GM21447 (cell line): ENCODE results near the gene BTBD1.

Source experiments
- ATAC-seq: cut with Tn5 transposase; IDR thresholded peaks from one replicate; pipeline ENCODE4 v1.9.1; 2021; ENCODE audit not compliant: unreplicated experiment

The BTBD1 gene

DNA sequence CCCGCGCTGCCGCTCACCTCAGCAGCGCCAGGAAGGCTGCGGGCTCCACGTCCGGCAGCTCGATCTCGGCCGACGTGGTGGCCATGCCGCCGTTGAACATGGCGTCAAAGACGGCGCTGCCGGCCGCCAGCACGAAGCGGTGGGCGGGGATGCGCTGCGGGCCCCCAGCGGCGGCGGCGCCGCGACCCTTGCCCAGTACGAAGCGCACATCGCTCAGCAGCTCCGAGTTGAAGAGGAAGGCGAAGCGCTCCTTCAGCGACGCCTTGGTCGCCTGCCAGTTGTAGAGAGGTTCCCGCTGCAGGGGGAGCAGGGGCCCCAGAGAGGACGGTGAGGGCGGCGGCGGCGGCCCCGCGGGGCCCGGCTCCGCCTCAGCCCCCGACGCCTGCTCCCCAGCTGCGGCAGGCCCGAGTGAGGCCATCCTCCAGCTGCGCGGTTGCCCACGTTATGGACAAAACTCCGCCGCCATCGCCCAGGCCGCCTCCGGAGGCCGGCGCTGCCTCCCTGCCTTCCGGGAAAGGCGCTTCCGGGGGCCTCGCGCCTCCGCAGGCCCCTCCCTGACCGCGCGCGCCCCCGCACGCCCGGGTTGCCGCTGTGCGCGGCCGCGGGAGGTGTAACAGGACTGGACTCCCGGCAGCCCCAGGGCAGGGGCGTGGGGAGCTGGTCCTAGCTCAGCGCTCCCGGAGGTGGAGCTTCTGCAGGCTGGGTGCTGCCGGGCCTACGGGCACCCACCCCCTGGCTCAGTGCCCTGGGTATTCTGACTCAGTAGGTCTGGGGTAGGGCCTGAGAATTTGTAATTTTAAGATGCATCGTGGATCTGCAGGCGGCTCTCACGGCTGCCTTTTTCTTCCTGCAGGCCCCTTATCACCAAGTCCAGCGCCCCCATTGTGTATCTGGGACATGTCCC is at the start of gene BTBD1:
Gene BTBD1 (minus strand): TSS at position 519 of the 904 bp plus-strand sequence. CDS start 101 bp downstream, at position 418.
- ATAC-seq = peak; percentile 78

GRCh38 chr15:83115831-83116565 is 48.9 kb upstream of the BTBD1 start:
- ATAC-seq = peak; percentile 58

DNA sequence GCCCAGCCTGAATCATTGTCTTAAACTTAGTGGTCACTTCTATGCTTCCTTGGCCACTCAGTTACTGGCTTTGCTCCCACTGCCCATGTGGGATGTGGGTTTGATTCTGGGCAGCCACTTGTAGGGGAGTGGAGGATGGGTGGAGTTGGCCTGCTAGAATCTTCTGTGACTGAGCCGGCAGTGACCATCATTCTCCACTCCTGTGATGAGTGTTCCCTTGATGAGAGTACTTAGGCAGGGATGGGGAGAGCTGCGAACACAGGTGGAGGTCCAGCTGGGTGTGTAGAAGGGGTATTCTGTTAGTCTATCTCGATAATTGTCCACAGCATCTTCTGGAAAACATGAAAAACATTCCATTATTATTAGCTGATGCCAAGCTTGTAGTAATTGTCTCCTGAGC is 48.4 kb upstream of the BTBD1 start:
- no peak for ATAC-seq

DNA sequence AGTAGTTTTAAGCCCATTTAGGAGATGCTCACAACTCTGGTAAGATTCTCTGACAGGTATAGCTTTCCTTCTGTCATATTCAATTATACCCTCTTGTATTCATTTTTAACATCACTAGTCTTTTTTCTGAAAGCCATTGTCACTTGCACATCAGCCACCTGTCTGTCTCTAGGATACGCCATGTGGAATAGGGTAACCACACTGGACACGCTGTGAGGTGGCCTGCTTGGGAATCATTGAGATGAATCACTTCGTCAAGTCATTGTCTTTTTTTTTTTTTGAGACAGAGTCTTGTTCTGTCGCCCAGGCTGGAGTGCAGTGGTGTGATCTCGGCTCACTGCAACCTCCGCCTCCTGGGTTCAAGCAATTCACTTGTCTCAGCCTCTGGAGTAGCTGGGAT is 47.8 kb upstream of the BTBD1 start:
- no peak for ATAC-seq

- ATAC-seq = no peak
These were observed 47.0 kb upstream of the BTBD1 start for GRCh38 chr15:83113881-83114674.

- no peak for ATAC-seq
These were observed 45.9 kb upstream of the BTBD1 start for GRCh38 chr15:83112956-83113299.

GRCh38 chr15:83112233-83112955 is 45.3 kb upstream of the BTBD1 start:
- no peak for ATAC-seq

GRCh38 chr15:83111149-83111548 is 44.1 kb upstream of the BTBD1 start:
- ATAC-seq = no peak

- ATAC-seq = no peak
These were observed 43.3 kb upstream of the BTBD1 start for GRCh38 chr15:83110381-83110780.

DNA sequence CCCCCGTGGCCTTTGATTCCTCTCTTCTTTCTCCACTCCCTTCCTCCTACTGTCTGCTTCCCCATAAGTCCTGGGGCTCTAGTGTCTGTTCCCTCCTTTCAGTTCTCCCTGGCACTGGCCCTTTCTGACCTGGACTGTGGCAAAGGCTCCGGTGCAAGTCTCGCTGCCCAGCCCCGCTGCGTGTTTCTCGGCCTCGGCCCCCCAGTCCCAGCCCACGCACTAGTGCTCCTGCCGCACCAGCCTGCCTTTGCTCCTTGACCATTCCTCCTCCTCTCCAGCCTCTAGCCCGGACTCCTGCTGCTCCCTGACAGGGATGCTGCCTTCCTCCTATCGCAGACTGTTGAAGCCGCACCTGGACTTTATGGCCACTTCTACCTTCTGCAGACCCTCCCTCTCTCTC is 42.5 kb upstream of the BTBD1 start:
- ATAC-seq = no peak

DNA sequence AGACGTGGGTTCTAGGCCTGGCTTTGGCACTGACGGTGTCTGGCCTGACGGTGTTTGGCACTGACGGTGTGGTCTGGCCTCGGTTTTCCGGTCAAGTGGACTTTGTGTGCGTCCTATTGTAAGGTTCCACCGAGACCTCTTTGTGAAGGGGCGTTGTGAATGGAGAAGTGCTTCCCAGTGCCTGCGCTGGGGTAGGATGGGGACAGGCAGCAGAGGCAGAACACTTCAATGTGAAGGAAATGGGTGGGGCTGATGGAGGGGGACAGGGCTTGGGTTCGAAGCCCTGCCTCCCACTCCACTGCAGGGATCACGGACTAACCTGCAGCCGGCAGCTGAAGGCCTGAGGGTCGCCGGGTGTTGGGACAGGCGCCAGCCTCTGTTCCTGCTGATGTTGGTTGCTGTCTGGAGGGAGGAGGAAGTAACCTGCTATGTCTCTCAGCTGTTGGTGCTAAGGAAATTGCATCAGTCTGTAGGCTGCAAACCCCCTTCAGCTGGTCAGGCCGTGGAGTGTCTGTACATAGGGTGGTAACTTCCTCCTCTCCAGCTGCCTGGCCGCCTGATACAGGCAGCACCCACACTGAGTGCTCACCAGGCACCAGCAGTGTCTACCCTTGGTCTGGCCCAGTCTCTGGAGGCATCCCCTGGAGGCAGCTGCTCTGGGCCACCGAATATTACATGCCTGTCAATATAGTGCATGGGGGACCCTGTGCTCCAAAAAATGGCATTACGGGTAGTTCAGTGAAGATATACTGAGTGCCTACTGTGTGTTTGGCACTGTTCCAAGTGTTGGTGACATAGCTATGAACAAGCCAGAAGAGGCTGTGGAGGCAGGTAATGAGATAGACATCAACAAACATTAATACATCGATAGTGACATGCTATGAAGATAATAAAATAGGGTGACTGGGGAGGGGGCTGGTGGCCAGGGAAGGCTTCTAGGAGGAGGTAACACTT is 41.5 kb upstream of the BTBD1 start:
- ATAC-seq = peak; percentile 79

DNA sequence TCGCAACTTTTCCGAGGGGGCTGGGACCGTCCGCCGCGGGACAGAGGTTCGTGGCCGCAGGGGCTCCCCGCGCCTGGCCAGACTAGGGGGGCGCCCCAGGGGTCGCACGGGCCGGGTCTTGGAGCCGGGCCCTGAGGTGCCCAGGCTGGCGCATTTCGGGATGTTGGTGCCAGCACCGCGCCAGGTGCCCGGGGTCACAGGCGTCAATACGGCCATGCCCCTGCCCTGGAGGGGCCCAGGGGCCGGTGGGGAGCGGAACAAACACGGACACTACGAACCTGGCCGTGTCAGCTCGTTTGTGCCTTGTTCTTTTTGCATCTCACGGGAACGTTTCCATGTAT is 40.8 kb upstream of the BTBD1 start:
- no peak for ATAC-seq

DNA sequence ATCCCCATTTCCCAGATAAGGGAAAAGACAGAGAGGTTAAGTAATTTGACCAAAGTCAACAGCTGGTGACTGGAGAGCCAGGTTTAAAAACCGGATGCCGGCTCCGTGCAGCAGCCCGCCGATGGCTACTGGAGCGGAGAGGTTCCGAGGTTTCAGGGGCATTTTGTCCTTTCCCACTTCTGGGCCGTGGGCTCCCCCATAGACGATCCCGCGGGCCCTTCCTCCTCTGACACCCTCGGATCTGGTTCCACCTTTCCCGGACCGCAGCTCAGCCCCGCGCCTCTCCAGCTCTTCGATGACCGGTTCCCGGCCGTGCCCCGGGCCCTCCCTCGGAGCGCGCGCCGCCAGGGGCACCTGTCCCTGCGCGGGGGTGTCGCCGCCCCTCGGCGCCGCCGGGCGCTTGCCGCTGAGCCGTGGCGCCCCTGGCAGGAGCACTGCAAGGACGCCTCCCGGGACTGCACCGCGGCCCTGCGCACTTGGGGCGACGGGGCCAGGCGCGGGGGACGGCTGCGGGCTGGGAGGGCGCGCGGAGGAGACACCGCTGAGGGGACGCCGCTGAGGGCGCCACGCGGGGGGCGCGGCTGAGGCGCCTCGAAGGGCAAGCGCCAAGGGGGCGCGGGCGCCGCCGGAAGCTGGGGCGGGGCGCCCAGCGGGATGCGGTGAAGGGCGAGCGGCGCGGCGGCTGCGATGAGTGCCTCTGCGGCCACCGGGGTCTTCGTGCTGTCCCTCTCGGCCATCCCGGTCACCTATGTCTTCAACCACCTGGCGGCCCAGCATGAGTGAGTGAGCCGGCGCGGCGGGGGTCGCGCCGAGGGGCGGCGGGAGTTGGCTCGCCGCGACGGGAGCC is 40.2 kb upstream of the BTBD1 start, which contains the start of gene TM6SF1:
Gene TM6SF1 (plus strand): TSS at position 652 of the 847 bp plus-strand sequence. CDS start 36 bp downstream, at position 688.
- ATAC-seq = no peak

GRCh38 chr15:83105440-83105839 is 38.4 kb upstream of the BTBD1 start:
- ATAC-seq = no peak

- ATAC-seq = no peak
These were observed 37.1 kb upstream of the BTBD1 start for GRCh38 chr15:83104141-83104540.

- no peak for ATAC-seq
These were observed 35.3 kb upstream of the BTBD1 start for GRCh38 chr15:83102346-83102745.

- ATAC-seq = no peak
These were observed 33.1 kb upstream of the BTBD1 start for GRCh38 chr15:83100097-83100646.

- ATAC-seq = no peak
These were observed 32.2 kb upstream of the BTBD1 start for GRCh38 chr15:83099290-83099689.
